ENCODE measurements around the gene VASN. TPM values are rescaled to one million over a fixed set of nuclear protein-coding genes. Genes with fewer than 3 reads are reported as not detected.
"Not testable (repeated sequence)": the region's sequence is repeated elsewhere in the genome, so short reads cannot be mapped to it uniquely, and the experiment has no call there.

Gene VASN
- total RNA-seq, 1 donor from 2014 or later = 13.0 TPM

DNA sequence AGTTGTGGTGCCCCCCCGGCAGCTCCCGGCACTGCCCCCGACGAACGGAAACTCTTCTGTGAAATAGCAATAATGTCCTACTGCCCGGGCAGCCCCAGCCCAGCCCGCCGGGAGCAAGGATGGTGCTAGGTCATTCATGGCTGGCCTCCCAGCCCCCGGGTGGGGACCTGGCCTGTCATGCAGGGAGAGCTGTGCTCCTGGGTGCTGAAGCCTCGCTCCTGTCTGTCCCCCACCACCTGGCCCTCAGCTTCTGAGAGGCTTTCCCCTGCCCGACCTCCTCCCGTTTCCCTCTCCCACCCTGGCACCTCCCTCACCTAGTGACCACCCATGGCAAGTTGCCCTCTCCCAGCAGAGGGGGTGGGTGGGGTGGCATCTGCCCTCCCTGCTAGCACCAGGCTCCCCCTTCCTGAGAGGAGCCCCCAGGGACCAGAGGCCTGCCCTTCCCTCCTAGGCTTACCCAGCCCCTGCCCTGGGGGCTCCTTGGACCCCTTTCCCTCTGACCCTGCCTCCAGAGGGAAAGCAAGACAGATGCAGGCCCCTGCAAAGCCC is 34.0 kb upstream of the VASN start:
- no peak overlapping the region for H3K9ac ChIP-seq (ENCODE audit: low read depth in 1 of 3, low read length in 3 of 3)
- peaks cover 13 to 20% (median 16%) of the 10 kb centered on the region in 3 donors for H3K36me3 ChIP-seq (ENCODE audit: control insufficient read depth in 3 of 3, insufficient read depth in 3 of 3, low read length in 3 of 3)
- H3K4me3 ChIP-seq (ENCODE audit: low read length in 3 of 3) = no peak overlapping the region
- H3K9me3 ChIP-seq (ENCODE audit: control insufficient read depth in 3 of 3, low read length in 3 of 3) = no peaks in the 10 kb centered on the region
- no peaks in the 10 kb centered on the region for H3K27me3 ChIP-seq (ENCODE audit: control insufficient read depth in 3 of 3, insufficient read depth in 3 of 3, low read length in 3 of 3)
- peaks cover 0 to 10% (median 4%) of the 10 kb centered on the region in 3 donors for H3K4me1 ChIP-seq (ENCODE audit: control insufficient read depth in 3 of 3, insufficient read depth in 3 of 3, low read length in 3 of 3)
- no peak overlapping the region for H3K27ac ChIP-seq (ENCODE audit: low read depth, low read length)

DNA sequence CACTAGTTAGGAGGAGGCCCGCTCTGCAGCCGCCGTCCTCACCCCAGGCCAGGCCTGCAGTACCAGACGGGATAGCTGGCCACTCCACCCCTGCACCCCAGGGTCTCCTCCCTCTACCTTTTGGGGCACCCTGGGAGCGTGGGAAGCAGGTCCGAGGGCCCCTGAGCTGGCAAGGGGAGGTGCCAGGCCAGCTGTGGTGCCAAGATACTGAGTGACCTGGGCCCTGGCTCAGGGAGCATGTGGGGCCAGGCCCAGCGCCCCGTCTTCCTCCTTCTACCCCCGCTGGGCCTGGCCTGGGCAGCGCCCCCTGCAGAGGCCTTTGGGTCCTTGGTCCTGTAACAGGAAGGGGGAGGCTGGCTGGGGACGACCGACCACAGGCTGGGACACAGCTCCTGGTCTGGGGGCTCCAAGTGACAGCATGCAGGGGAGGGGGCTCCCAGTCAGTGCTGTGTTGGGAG is 33.5 kb upstream of the VASN start:
- Histone ChIP-seq H3K4me3 (ENCODE audit: low read length in 3 of 3) (no peak overlapping the region), H3K9me3 (ENCODE audit: control insufficient read depth in 3 of 3, low read length in 3 of 3) (no peaks in the 10 kb centered on the region), H3K27me3 (ENCODE audit: control insufficient read depth in 3 of 3, insufficient read depth in 3 of 3, low read length in 3 of 3) (no peaks in the 10 kb centered on the region), H3K9ac (ENCODE audit: low read depth in 1 of 3, low read length in 3 of 3) (no peak overlapping the region), H3K36me3 (ENCODE audit: control insufficient read depth in 3 of 3, insufficient read depth in 3 of 3, low read length in 3 of 3) (peaks cover 13 to 20% (median 16%) of the 10 kb centered on the region in 3 donors), H3K27ac (ENCODE audit: low read depth, low read length) (no peak overlapping the region), H3K4me1 (ENCODE audit: control insufficient read depth in 3 of 3, insufficient read depth in 3 of 3, low read length in 3 of 3) (peaks cover 0 to 10% (median 7%) of the 10 kb centered on the region in 3 donors)

DNA sequence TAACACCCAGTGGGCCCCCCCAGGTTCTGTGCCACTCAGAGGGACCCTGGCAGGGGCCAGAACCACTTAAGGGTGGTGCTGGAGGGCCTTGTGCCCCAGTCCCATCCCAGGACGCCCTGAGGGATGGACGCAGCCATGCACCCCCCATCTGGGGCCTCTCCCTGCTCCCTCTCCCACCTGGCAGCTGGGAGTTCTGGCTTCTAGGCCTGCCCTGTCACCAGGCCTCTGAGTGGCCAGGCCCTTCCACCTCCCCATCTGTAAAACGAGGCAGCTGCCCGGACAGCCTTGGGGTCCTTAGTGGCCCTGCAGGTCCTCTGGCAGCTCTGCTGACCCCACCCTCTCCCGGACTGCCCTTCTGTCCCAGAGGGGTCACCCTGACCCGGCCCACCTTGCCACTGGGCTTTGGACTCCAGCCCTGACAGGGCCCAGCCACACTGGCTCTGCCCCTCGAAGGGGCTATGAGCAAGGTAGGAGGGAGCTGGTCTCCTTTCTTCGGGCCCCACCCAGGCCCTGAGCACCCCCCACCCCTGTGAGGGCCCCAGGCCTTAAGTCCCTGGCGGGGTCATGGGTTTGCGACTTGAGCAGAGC is 32.8 kb upstream of the VASN start:
- peaks cover 0 to 13% (median 10%) of the 10 kb centered on the region in 3 donors for H3K4me1 ChIP-seq (ENCODE audit: control insufficient read depth in 3 of 3, insufficient read depth in 3 of 3, low read length in 3 of 3)
- H3K27me3 ChIP-seq (ENCODE audit: control insufficient read depth in 3 of 3, insufficient read depth in 3 of 3, low read length in 3 of 3) = no peaks in the 10 kb centered on the region
- H3K9me3 ChIP-seq (ENCODE audit: control insufficient read depth in 3 of 3, low read length in 3 of 3) = no peaks in the 10 kb centered on the region
- no peak overlapping the region for H3K9ac ChIP-seq (ENCODE audit: low read depth in 1 of 3, low read length in 3 of 3)
- H3K36me3 ChIP-seq (ENCODE audit: control insufficient read depth in 3 of 3, insufficient read depth in 3 of 3, low read length in 3 of 3) = peaks cover 13 to 20% (median 16%) of the 10 kb centered on the region in 3 donors
- H3K27ac ChIP-seq (ENCODE audit: low read depth, low read length) = no peak overlapping the region
- no peak overlapping the region for H3K4me3 ChIP-seq (ENCODE audit: low read length in 3 of 3)

DNA sequence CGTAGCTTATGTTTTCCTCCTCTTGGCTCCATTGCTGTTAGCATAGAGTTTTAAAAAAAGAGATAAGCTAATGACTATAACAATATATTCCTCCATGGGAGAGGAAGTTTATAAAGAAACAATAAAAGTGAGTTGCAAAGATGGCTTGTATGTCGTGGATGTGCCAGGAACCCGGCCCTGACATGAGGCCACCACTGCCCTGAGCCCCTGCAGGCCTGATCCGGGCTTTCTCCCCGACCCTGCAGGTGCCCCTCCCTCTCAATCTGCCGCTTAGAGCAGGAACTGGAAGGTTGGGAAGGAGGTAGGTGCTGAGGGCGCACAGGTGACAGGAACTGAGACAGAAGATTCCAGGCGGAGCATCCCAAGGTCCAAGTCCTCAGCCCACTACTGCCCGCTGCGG is 32.2 kb upstream of the VASN start:
- peaks cover 13 to 20% (median 16%) of the 10 kb centered on the region in 3 donors for H3K36me3 ChIP-seq (ENCODE audit: control insufficient read depth in 3 of 3, insufficient read depth in 3 of 3, low read length in 3 of 3)
- H3K4me3 ChIP-seq (ENCODE audit: low read length in 3 of 3) = no peak overlapping the region
- H3K4me1 ChIP-seq (ENCODE audit: control insufficient read depth in 3 of 3, insufficient read depth in 3 of 3, low read length in 3 of 3) = peaks cover 0 to 15% (median 10%) of the 10 kb centered on the region in 3 donors
- H3K9me3 ChIP-seq (ENCODE audit: control insufficient read depth in 3 of 3, low read length in 3 of 3) = no peaks in the 10 kb centered on the region
- no peak overlapping the region for H3K27ac ChIP-seq (ENCODE audit: low read depth, low read length)
- peak overlapping the region in 1 of 3 donors; percentile 16 for H3K9ac ChIP-seq (ENCODE audit: low read depth in 1 of 3, low read length in 3 of 3)
- H3K27me3 ChIP-seq (ENCODE audit: control insufficient read depth in 3 of 3, insufficient read depth in 3 of 3, low read length in 3 of 3) = no peaks in the 10 kb centered on the region

DNA sequence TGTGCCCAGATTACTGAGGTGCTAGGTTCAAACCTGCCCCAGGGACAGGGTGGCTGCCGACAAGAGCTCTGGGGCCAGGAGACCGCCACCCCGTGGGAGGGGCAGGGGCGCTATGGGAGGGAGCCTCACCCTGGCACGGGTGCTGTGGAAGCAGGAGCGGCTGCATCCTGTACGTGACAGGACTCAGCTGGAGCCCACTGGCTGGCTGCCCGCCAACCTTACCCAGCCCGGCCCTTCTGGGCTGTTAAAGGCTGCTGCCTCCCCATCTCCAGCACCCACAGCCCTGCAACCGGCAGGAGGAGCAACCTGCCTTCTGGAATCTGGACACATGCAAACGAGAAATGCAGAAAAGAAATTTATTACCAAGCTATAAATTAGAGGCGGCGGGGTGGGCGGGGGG is 31.7 kb upstream of the VASN start:
- Histone ChIP-seq H3K36me3 (ENCODE audit: control insufficient read depth in 3 of 3, insufficient read depth in 3 of 3, low read length in 3 of 3) (peaks cover 13 to 17% (median 16%) of the 10 kb centered on the region in 3 donors), H3K9me3 (ENCODE audit: control insufficient read depth in 3 of 3, low read length in 3 of 3) (no peaks in the 10 kb centered on the region), H3K4me3 (ENCODE audit: low read length in 3 of 3) (no peak overlapping the region), H3K9ac (ENCODE audit: low read depth in 1 of 3, low read length in 3 of 3) (peak overlapping the region in 1 of 3 donors; percentile 16), H3K27me3 (ENCODE audit: control insufficient read depth in 3 of 3, insufficient read depth in 3 of 3, low read length in 3 of 3) (no peaks in the 10 kb centered on the region), H3K4me1 (ENCODE audit: control insufficient read depth in 3 of 3, insufficient read depth in 3 of 3, low read length in 3 of 3) (peaks cover 0 to 15% (median 10%) of the 10 kb centered on the region in 3 donors), H3K27ac (ENCODE audit: low read depth, low read length) (no peak overlapping the region)

DNA sequence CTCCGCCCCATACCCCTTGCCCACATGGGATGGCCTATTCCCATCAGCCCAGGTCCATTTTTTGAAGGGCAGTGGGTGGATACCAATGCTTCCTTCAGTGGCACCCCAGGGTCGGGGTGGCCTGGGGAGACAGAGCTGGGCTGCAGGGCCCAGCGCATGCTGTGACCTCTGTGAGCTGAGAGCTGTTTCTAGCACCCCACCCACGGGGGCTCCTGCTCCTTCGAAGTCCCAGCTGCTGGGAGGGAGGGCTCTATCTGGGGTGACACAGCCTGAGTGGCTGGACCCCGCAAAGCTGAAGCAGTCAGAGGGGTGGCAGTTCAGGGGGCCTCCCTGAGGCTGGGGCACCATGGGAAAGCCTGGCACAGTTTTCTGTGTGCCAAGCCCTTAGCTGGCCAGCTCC is 31.2 kb upstream of the VASN start:
- Histone ChIP-seq H3K27me3 (ENCODE audit: control insufficient read depth in 3 of 3, insufficient read depth in 3 of 3, low read length in 3 of 3) (no peaks in the 10 kb centered on the region), H3K9ac (ENCODE audit: low read depth in 1 of 3, low read length in 3 of 3) (no peak overlapping the region), H3K9me3 (ENCODE audit: control insufficient read depth in 3 of 3, low read length in 3 of 3) (no peaks in the 10 kb centered on the region), H3K36me3 (ENCODE audit: control insufficient read depth in 3 of 3, insufficient read depth in 3 of 3, low read length in 3 of 3) (peaks cover 12 to 15% (median 13%) of the 10 kb centered on the region in 3 donors), H3K27ac (ENCODE audit: low read depth, low read length) (no peak overlapping the region), H3K4me3 (ENCODE audit: low read length in 3 of 3) (no peak overlapping the region), H3K4me1 (ENCODE audit: control insufficient read depth in 3 of 3, insufficient read depth in 3 of 3, low read length in 3 of 3) (peaks cover 0 to 18% (median 10%) of the 10 kb centered on the region in 3 donors)

DNA sequence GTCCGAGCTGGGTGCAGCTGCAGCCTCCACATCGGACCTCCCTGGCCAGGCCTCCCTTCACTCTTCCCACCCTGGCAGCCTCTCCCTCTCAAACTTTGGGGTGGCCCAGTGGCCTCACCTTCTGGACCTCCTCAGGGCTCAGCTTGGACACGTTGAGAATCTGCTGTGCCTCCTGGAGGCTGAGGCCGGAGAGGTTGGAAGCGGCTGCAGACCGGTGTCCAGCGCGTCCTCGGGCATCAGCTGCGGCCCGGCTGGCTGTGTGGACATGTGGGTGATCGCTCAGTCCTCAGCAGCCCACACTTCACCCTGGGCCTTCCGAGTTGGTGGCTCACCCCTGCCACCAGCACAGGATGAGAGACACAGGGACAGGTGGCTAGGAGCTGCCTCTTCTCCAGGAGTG is 30.4 kb upstream of the VASN start:
- Histone ChIP-seq H3K4me3 (ENCODE audit: low read length in 3 of 3) (no peak overlapping the region), H3K36me3 (ENCODE audit: control insufficient read depth in 3 of 3, insufficient read depth in 3 of 3, low read length in 3 of 3) (peaks cover 10 to 13% (median 13%) of the 10 kb centered on the region in 3 donors), H3K27ac (ENCODE audit: low read depth, low read length) (no peak overlapping the region), H3K27me3 (ENCODE audit: control insufficient read depth in 3 of 3, insufficient read depth in 3 of 3, low read length in 3 of 3) (no peaks in the 10 kb centered on the region), H3K9ac (ENCODE audit: low read depth in 1 of 3, low read length in 3 of 3) (no peak overlapping the region), H3K9me3 (ENCODE audit: control insufficient read depth in 3 of 3, low read length in 3 of 3) (no peaks in the 10 kb centered on the region), H3K4me1 (ENCODE audit: control insufficient read depth in 3 of 3, insufficient read depth in 3 of 3, low read length in 3 of 3) (peaks cover 0 to 18% (median 16%) of the 10 kb centered on the region in 3 donors)

DNA sequence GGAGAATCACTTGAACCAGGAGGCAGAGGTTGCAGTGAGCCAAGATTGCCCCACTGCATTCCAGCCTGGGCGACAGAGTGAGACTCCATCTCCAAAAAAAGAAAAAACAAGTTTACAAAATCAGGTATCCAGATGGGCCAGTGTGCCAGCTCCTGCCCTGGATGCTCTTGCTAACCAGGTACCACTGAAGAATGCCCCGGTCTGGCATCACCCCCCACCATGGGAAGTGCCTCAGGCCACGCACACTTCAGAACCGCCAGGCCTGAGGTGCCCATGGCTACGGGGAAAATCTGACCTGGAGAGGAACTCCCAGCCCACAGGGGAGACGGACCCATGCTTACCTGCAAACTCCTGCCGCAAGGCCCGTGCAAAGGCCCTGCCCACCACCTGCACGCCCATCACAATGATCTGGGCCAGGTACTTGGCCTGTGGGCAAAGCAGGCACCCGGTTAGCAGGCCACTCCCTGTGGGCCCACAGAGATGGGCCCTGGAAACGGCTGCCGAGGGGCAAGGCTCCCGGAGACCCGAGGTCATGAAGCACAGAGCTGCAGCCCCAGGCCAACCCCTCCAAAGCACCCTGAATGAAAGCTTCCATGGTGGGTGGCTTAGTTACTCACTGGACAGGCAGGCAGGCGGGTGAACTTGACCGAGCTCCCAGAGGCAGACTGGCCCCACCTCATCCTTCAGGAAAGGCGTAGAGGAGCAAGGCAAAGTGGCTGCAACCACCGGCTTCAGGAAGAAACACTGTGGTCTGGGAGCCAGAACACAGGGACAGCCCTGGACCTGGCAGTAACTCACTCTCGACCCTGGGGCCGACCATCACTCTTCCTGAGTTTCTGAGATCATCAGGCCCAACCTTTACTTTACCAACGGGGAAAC is 28.5 kb upstream of the VASN start:
- Histone ChIP-seq H3K27me3 (ENCODE audit: control insufficient read depth in 3 of 3, insufficient read depth in 3 of 3, low read length in 3 of 3) (no peaks in the 10 kb centered on the region), H3K27ac (ENCODE audit: low read depth, low read length) (no peak overlapping the region), H3K9ac (ENCODE audit: low read depth in 1 of 3, low read length in 3 of 3) (peak overlapping the region in 1 of 3 donors; percentile 45), H3K36me3 (ENCODE audit: control insufficient read depth in 3 of 3, insufficient read depth in 3 of 3, low read length in 3 of 3) (peaks cover 9 to 13% (median 13%) of the 10 kb centered on the region in 3 donors), H3K4me3 (ENCODE audit: low read length in 3 of 3) (no peak overlapping the region), H3K4me1 (ENCODE audit: control insufficient read depth in 3 of 3, insufficient read depth in 3 of 3, low read length in 3 of 3) (peaks cover 5 to 29% (median 25%) of the 10 kb centered on the region in 3 donors), H3K9me3 (ENCODE audit: control insufficient read depth in 3 of 3, low read length in 3 of 3) (no peaks in the 10 kb centered on the region)

DNA sequence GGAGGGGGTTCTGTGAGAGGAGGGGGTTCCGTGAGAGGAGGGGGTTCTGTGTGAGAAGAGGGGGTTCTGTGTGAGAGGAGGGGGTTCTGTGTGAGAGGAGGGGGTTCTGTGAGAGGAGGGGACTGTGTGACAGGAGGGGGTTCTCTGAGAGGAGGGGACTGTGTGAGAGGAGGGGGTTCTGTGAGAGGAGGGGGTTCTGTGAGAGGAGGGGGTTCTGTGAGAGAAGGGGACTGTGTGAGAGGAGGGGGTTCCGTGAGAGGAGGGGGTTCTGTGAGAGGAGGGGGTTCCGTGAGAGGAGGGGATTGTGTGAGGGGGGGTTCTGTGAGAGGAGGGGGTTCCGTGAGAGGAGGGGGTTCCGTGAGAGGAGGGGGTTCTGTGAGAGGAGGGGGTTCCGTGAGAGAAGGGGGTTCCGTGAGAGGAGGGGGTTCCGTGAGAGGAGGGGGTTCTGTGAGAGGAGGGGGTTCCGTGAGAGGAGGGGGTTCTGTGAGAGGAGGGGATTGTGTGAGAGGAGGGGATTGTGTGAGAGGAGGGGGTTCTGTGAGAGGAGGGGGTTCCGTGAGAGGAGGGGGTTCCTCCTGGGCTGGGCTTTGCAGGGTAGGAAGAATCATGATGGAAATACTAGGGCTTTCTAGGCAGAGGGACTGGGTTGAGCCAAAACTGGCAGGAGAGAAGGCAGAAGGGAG is 27.2 kb upstream of the VASN start:
- not testable (repeated sequence) for H3K27me3 ChIP-seq (ENCODE audit: control insufficient read depth in 3 of 3, insufficient read depth in 3 of 3, low read length in 3 of 3); H3K4me3 ChIP-seq (ENCODE audit: low read length in 3 of 3); H3K27ac ChIP-seq (ENCODE audit: low read depth, low read length); H3K9me3 ChIP-seq (ENCODE audit: control insufficient read depth in 3 of 3, low read length in 3 of 3)
- Histone ChIP-seq H3K36me3 (ENCODE audit: control insufficient read depth in 3 of 3, insufficient read depth in 3 of 3, low read length in 3 of 3) (peaks cover 8 to 12% (median 9%) of the 10 kb centered on the region in 3 donors), H3K4me1 (ENCODE audit: control insufficient read depth in 3 of 3, insufficient read depth in 3 of 3, low read length in 3 of 3) (peaks cover 9 to 32% (median 28%) of the 10 kb centered on the region in 3 donors), H3K9ac (ENCODE audit: low read depth in 1 of 3, low read length in 3 of 3) (peak overlapping the region in 1 of 3 donors; percentile 8)

All from skeletal muscle tissue (tissue), 4 donors.